Endothelial cell of umbilical vein (primary cell): ENCODE data around the gene PRAMEF12. TPM values are rescaled to one million over a fixed set of nuclear protein-coding genes. Genes with fewer than 3 reads are reported as not detected.
"Not testable (repeated sequence)": the region's sequence is repeated elsewhere in the genome, so short reads cannot be mapped to it uniquely, and the experiment has no call there.

ENCODE experiments used
- BruUV-seq: library from RNA; stranded (reverse); fragments of 400-500 nt; replicated peaks from 2 replicates; lab custom pipeline; 2021; lab: Mats Ljungman, UMichigan
- CTCF ChIA-PET: fragments of 300-600, 350-600 bp; sonication (Branson Sonifier 250); formaldehyde crosslinking; loops from one replicate; lab custom pipeline; 2021; ENCODE audit warnings: antibody characterized with exemption, inconsistent platforms; lab: Charles Lee
- POLR2A ChIA-PET: fragments of 300-600, 350-600 bp; sonication (Branson Sonifier 250); formaldehyde crosslinking; loops from one replicate; lab custom pipeline; 2021; ENCODE audit warnings: antibody characterized with exemption, inconsistent platforms; lab: Charles Lee
- DNase-seq: peaks from one replicate; pipeline ENCODE4 v3.0.0-alpha.2; 2011; ENCODE audit warnings: low read depth, low spot score
- FAIRE-seq: peaks from 2 replicates; lab custom pipeline; 2011; peaks lifted over from hg19 to GRCh38; lab: Jason Lieb, UNC
- H2AFZ ChIP-seq: 2 replicates; pipeline ENCODE4 v1.6.0; 2012; ENCODE audit warnings: low read depth, low read length, control low read depth, inconsistent platforms
- H3K27ac ChIP-seq: 2 replicates; pipeline ENCODE4 v1.5.1; 2011; ENCODE audit warnings: low read depth, mild to moderate bottlenecking, control low read depth, low read length, moderate library complexity; ENCODE audit not compliant: insufficient read depth
- H3K27me3 ChIP-seq, 2 experiments: 2 replicates each; pipeline versions ENCODE4 v1.6.0 to v1.6.1; 2011; ENCODE audit warnings: low read length in 2 of 2, mixed read lengths in 1 of 2; ENCODE audit not compliant: control insufficient read depth in 2 of 2, insufficient read depth in 2 of 2
- H3K36me3 ChIP-seq, 2 experiments: 2 replicates in 1 of 2; 3 replicates in 1 of 2; pipeline ENCODE4 v1.5.1; 2011; ENCODE audit warnings: low read length in 2 of 2, mild to moderate bottlenecking in 1 of 2, moderate library complexity in 1 of 2; ENCODE audit not compliant: control insufficient read depth in 2 of 2, insufficient read depth in 2 of 2; ENCODE audit errors: extremely low read depth in 1 of 2
- H3K4me1 ChIP-seq: 3 replicates; pipeline ENCODE4 v1.5.1; 2011; ENCODE audit warnings: mild to moderate bottlenecking, low read length; ENCODE audit not compliant: control insufficient read depth, insufficient read depth; ENCODE audit errors: extremely low read depth
- H3K4me2 ChIP-seq: 2 replicates; pipeline ENCODE4 v1.6.1; 2011; ENCODE audit warnings: low read length, control low read depth, mixed read lengths; ENCODE audit not compliant: insufficient read depth
- H3K4me3 ChIP-seq, 3 experiments: fragments of 200-600 bp in 1 of 3; sonication (generic), shearing (Covaris generic) in 1 of 3; replicated peaks in 1 of 3; 2 replicates each; pipeline ENCODE4 v1.5.1; 2011 to 2016; ENCODE audit warnings: control low read depth in 3 of 3, low read length in 3 of 3, mild to moderate bottlenecking in 2 of 3, inconsistent platforms in 1 of 3, low read depth in 1 of 3, moderate library complexity in 1 of 3; ENCODE audit not compliant: insufficient read depth in 1 of 3
- H3K79me2 ChIP-seq: 2 replicates; pipeline ENCODE4 v1.6.0; 2012; ENCODE audit warnings: low read length, inconsistent platforms; ENCODE audit not compliant: control insufficient read depth, insufficient read depth
- H3K9ac ChIP-seq: replicated peaks from 2 replicates; pipeline ENCODE3; 2011; ENCODE audit warnings: low read length, control low read depth; ENCODE audit not compliant: insufficient read depth; ENCODE audit errors: extremely low read depth
- H3K9me1 ChIP-seq: replicated peaks from 3 replicates; pipeline ENCODE4 v1.6.0; 2011; ENCODE audit warnings: mild to moderate bottlenecking, low read length; ENCODE audit not compliant: control insufficient read depth, insufficient read depth; ENCODE audit errors: extremely low read depth
- H3K9me3 ChIP-seq: replicated peaks from 2 replicates; pipeline ENCODE4 v1.5.1; 2012; ENCODE audit warnings: low read length, inconsistent platforms; ENCODE audit not compliant: control insufficient read depth, insufficient read depth
- H4K20me1 ChIP-seq: replicated peaks from 2 replicates; pipeline ENCODE3; 2011; ENCODE audit warnings: mild to moderate bottlenecking, low read length; ENCODE audit not compliant: control insufficient read depth, insufficient read depth; ENCODE audit errors: extremely low read depth
- FOS ChIP-seq: IDR thresholded peaks from 2 replicates; pipeline ENCODE4 v1.6.1; 2011; ENCODE audit warnings: mild to moderate bottlenecking, low read length, moderate library complexity, borderline replicate concordance; ENCODE audit not compliant: insufficient read depth
- dilution Hi-C: fragments of 300-500 bp; cut with MboI; formaldehyde crosslinking; loops from one replicate; pipeline ENCODE4 v1.15.0; 2019; ENCODE audit warnings: low sequenced_read_pairs; ENCODE audit not compliant: extremely low pct_ligation_motif_present
- intact Hi-C: fragments of 100-400 bp; cut with micrococcal nuclease; formaldehyde crosslinking; loops from one replicate; pipeline ENCODE4 v1.10.0; 2022
- polyA plus RNA-seq, 4 experiments: library from polyadenylated mRNA; depleted of rRNA in 3 of 4; stranded (reverse) in 3 of 4; unstranded in 1 of 4; fragments of >200 nt; gene quantifications; 2 replicates each; pipeline versions ENCODE4 v1.2.1 to v1.2.3, GENCODE V29; 2011 to 2012; ENCODE audit warnings: missing spikeins in 1 of 4
- total RNA-seq: library from RNA; stranded (reverse); gene quantifications from 2 replicates; pipeline ENCODE4 v1.2.3, GENCODE V29; 2021
- TF ChIP-seq, protein P1 (sequence below), 2 donors: IDR thresholded peaks; 1 replicate in 1 of 2; 2 replicates in 1 of 2; pipeline ENCODE4 v1.5.1; 2011; ENCODE audit warnings: low read length in 2 of 2, mild to moderate bottlenecking in 2 of 2, moderate library complexity in 2 of 2, control low read depth in 1 of 2, inconsistent platforms in 1 of 2, low read depth in 1 of 2; ENCODE audit not compliant: insufficient read depth in 1 of 2; ENCODE audit errors: extremely low read depth in 1 of 2

The PRAMEF12 gene
- total and polyA plus RNA-seq, 2 donors (not counting 3 experiments of a cell fraction or from before 2014, with no cell fraction given) = not detected

DNA sequence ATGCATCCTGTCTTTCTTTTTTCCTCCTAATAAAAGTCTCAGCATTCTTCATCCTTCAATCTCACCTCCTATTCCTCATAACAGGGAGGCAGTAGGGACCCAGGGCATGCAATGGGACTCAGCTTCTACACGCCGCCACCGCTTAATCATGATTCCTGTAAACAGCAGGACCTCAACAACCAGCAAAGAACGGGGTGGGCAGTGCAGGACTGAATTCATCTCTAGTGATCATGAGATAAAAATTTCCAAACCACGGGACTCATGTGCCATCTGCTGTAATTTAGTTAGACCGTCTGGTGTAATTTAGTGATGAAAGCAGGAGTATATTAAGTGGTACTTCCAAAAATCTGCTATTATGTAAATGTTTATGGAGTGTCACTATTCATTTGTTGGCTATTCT, 5.4 kb downstream of the PRAMEF12 start:
- Histone ChIP-seq H3K9me1 (no peaks in the 10 kb centered on the region), H3K9me3 (no peaks in the 10 kb centered on the region), H3K27ac (no peak overlapping the region), H3K4me3 (no peak overlapping the region), H3K79me2 (no peaks in the 10 kb centered on the region), H3K9ac (no peak overlapping the region), H3K27me3 (no peaks in the 10 kb centered on the region), H3K36me3 (no peaks in the 10 kb centered on the region), H4K20me1 (no peaks in the 10 kb centered on the region), H3K4me1 (no peaks in the 10 kb centered on the region), H3K4me2 (no peak overlapping the region), H2AFZ (no peak overlapping the region)
- no TSS peak for BruUV-seq
- dilution Hi-C loops = no loop called here
- intact Hi-C loops = no loop called here
- ChIA-PET CTCF (no interaction called here), POLR2A (no interaction called here)
- FAIRE-seq = no peak
- DNase-seq = no peak
- TF ChIP-seq FOS = no peak
- TF ChIP-seq, protein P1, sequence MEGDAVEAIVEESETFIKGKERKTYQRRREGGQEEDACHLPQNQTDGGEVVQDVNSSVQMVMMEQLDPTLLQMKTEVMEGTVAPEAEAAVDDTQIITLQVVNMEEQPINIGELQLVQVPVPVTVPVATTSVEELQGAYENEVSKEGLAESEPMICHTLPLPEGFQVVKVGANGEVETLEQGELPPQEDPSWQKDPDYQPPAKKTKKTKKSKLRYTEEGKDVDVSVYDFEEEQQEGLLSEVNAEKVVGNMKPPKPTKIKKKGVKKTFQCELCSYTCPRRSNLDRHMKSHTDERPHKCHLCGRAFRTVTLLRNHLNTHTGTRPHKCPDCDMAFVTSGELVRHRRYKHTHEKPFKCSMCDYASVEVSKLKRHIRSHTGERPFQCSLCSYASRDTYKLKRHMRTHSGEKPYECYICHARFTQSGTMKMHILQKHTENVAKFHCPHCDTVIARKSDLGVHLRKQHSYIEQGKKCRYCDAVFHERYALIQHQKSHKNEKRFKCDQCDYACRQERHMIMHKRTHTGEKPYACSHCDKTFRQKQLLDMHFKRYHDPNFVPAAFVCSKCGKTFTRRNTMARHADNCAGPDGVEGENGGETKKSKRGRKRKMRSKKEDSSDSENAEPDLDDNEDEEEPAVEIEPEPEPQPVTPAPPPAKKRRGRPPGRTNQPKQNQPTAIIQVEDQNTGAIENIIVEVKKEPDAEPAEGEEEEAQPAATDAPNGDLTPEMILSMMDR (IDR thresholded peaks at IDR 0.05; ENCODE audit: extremely low read depth in 1 of 2, insufficient read depth in 1 of 2, low read depth in 1 of 2, low read length in 2 of 2) = no peak

DNA sequence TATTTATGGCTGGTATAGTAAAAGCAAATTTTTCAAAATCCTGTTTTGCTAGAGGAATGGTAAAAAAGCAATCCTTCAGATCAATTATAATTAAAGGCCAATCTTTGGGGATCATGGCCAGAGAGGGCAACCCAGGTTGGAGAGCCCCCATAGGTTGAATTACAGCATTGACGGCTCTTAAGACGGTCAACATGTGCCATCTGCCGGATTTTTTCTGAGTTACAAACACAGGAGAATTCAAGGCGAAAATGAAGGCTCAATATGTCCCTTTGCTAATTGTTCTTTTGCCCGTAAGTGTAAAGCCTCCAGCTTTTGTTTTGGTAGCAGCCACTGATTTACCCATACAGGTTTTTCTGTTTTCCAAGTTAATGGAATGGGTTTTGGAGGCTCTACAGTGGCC, 8.0 kb downstream of the PRAMEF12 start:
- CTCF ChIA-PET, POLR2A ChIA-PET, FAIRE-seq: not testable (repeated sequence)

DNA sequence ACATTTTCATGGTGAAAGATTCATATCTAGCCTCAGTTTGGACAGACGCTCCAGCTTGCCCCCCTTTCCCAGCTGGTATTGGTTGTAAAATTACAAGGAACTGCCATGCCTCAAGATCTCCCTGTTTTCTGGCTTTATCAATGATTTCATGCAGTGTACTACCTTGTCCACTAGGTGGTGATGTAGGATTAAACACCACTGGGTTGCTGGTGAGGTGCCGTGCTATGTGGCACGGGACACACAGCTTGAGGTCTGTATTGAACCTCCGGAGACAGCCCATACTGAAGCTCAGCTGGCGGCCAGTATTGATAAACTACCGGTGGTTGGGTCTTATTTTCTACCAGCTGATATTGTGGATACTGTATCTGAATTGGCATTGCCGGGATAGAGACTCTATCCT, 10.2 kb downstream of the PRAMEF12 start:
- H3K4me3 ChIP-seq, H3K4me2 ChIP-seq, H3K27ac ChIP-seq, FAIRE-seq, H3K79me2 ChIP-seq, H3K4me1 ChIP-seq, H3K9me3 ChIP-seq, H3K27me3 ChIP-seq, CTCF ChIA-PET, H3K9ac ChIP-seq, H3K36me3 ChIP-seq, H4K20me1 ChIP-seq, DNase-seq, dilution Hi-C loops, H2AFZ ChIP-seq, H3K9me1 ChIP-seq, BruUV-seq, POLR2A ChIA-PET, intact Hi-C loops: not testable (repeated sequence)

More for the DNA sequence above, 8.0 kb downstream of the PRAMEF12 start:
- intact Hi-C loops, DNase-seq, H3K4me3 ChIP-seq, H4K20me1 ChIP-seq, H3K4me1 ChIP-seq, BruUV-seq, H3K36me3 ChIP-seq, H2AFZ ChIP-seq, dilution Hi-C loops, H3K9me1 ChIP-seq, H3K79me2 ChIP-seq, H3K9ac ChIP-seq, H3K4me2 ChIP-seq, H3K27ac ChIP-seq, H3K9me3 ChIP-seq, H3K27me3 ChIP-seq: not testable (repeated sequence)
